GM21737 (cell line): Measurements from ENCODE around the gene ZMIZ1.
A peak's percentile ranks its signal among the peaks of the same experiment; 100 is the strongest.

Experiments
- ATAC-seq: cut with Tn5 transposase; IDR thresholded peaks from one replicate; pipeline ENCODE4 v1.9.1; 2021; ENCODE audit warnings: mild to moderate bottlenecking, moderate library complexity; ENCODE audit not compliant: unreplicated experiment

The ZMIZ1 gene

DNA sequence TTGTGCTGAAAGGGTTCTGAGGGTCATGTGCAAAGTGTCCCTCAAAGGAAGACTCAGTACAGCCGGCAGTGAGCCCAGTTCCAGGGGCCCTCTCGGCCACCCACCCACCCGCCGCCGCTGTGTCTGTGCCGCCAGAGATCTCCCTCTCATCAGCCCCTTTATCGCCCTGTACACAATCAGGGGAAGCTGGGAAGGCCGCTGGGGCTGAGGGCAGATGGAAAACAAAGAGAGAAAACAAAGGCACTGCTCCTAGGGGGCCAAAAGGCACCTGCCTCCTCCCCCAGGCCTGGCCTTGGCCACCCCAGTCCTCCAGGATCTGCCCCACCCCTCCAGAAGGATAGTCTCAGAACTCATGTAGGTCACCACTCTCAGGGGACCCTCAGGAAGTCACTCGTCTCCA lies 67.0 kb downstream of the ZMIZ1 start:
- no peak for ATAC-seq

DNA sequence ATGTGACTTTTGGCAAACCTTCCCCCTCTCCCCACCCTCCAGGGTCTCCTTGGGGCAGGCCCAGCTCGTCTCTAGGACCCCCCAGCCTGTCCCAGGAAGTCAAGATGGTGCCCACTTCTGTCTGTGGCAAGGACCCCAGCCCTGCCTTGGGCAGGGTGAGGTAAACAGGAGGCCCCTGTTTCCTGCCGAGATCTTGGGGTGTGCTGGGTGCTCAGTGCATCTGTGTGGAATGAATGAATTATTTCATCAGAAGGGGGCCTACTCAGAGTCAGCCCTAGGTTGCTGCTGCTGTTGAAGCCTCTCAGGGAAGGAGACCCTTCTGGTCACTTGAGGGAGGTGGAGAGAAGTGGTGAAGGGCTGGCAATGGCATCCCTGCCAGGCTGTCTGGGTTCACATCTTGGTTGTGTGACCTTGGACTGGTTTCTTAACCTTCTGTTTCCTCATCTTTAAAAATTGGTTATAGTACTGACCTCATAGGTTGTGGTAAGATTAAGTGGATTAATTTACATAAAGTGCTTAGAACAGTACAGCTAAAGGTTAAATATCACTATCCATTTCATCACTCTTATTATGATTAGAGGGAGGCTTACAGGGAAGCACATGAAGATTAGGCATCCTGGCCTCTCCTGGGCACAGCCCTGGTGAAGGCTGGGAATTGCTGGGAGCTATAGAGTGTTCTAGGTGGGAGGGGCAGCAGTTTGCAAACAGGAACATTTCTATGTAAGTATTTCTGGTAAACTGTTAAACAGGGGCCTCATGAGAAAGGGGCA lies 67.7 kb downstream of the ZMIZ1 start:
- ATAC-seq = no peak

DNA sequence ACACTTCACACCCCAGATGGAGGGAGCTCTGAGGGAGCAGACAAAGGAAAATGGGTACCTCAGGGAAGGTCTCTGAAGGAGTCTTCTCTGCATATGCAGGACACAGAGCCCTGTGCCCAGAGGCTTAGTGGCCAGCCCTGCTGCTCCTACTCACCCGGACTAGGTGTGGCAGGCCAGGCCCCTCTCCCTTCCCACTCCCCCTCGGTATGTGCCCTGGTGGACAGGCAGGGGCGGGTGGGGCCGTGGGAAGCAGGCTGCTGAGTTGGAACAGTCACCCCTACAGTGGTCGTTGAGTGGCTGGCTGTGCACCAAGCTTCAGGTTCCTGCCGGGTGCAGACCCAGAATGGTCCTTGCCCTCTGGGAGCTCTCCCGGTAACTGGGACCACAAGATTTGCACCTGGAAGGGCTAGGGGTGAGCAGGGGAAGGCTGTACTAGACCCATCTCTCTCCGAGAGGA lies 68.6 kb downstream of the ZMIZ1 start:
- peak; percentile 22 for ATAC-seq

DNA sequence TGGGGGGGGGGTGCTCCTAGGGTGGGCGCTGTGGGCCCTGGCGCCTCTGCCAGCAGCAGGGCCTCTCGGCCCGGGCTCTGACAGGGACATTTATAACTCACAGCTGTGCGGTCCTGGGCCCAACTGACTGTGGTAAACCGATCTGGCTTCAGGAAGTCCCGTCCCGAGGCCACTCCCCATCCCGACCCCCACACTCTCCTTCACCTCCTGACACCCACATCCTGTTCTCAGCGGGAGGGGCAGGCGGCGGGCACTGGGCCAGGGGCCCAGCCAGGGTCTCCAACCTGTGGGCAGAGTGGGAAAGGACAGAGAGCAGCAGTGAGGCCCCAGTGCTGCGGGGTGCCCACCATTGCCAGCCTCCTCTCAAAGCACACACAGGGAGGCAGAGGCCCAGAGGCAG lies 69.1 kb downstream of the ZMIZ1 start:
- ATAC-seq = peak; percentile 77

DNA sequence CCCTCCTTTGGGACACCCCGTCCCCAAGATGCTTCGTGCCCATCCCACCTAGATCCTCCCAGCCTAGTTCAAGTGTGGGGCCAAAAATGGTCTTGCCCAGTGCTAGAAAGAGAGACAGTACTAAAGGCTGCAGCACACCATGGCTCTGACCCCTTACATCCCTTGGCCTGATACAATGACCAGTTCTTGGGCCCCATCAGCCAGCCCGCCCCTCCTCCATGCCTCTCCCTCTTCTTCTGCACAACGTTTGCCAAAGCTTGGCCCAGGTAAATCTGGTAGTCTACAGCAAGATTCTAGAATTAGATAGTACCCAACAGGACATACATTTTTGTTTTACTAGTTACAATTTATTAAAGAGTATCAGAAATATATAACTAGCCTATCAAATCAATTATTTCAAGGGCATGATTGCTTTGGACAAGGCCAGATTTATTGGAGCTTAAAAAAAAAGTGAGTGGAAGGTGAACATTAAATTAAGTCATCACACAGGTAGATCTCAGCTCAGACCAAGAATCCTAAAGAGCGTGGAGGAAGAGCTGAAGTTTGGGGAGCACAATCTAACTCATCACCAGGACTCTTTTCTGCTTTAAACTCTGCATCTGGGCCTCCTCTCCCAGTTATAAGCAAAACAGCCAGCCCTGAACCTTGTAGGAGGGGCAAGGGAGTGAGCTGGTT lies 69.8 kb downstream of the ZMIZ1 start:
- ATAC-seq = no peak

DNA sequence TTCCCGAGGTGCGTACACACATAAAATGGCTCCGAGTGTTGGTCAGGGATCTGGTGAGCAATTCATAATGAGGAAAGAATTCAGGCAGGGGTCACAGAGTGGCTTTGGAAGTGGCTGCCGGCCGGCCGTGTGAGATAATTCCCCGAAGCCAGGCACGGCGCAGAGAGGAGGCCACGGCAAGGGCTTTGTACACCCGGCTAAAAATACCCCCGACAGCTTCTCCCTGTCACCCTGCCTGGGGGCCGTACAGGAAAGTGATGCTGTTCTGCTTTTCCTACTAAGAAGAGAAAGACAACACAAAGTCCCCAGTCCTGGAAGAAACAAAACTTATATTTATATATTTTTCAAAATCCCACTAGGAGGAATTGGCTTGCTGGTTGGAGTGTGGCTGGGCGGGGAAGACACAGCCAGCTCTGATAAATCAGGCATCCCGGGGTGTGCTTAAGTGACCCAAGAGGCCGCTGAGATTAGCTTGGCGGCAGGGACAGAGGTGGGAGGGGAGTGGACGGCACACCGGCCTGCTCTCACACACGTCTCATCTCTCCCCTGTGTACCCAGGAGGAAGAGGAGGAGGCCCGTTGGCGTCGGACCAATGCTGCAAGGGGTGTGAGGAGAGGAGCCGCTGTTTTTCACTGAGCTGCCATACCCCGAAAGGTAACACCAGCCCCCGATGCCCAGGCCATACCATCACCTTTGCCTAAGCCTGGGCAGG lies 70.5 kb downstream of the ZMIZ1 start:
- no peak for ATAC-seq

DNA sequence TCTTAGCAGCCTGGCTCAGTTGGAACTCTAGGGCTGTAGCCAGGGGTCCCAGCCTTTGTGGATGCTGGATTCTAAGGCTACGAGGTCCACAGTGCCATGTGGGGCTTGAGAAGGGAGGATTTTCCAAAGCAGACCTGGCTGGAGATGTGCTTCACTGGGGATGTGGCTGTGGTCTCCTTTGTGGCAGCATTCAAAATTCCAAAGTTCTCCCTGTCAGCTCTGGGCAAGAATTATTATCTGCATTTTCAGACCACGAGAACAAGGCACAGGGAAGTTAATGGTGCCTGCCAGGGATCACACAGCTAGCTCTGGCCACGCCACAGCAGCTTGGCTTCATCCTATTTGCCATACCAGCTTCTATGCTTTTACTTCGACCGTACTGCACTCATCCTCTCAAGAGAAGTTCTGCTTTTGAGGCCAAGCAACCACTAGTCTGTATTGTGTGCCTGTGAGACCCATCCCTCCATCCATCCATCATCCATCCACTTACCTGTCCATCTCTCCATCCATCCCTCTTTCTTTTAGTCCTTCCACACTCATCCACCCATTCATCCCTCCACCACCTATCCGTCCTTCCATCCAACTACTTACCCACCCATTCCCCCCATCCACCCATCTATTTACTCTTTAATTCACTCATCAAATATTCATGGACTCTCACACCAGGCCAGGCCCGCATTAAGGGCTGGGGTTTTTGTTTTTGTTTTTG lies 71.5 kb downstream of the ZMIZ1 start:
- no peak for ATAC-seq

DNA sequence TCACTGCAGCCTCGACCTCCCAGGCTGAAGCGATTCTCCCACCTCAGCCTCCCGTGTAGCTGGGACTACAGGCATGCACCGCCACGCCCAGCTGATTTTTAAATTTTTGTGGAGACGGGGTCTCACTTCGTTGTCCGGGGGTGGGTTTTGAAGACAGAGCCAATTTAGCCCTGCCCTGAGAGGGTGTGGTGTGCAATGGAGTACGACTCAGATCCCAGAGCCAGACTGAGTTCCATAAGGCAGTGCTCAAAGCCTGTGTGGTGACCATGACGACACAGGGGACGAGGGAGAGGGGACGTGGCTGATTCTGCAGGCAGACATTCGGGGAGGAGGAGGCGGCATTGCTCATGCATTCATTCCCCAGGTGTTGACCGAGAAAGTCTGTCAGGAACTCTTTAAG lies 72.1 kb downstream of the ZMIZ1 start:
- ATAC-seq = no peak

DNA sequence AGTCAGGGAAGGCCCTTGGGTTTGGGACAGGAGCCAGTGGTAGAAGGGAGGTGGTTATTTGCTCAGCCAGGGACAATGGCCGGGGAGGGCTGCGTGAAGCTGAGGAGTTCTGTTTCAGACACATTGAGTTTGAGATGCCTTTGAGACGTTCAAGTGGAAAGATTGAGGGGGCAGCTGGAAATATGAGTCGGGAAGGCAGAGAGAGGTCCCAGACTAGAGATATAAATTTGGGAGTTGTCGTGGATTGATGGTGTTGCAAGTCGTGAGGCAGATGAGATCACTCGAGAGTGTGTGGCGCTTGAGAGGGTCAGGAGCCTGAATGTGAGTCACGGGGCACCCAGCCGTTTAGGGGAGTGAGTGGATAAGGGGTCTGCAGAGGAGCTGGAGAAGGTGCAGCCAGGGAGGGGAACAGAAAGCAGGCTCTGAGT lies 73.3 kb downstream of the ZMIZ1 start:
- ATAC-seq = no peak

DNA sequence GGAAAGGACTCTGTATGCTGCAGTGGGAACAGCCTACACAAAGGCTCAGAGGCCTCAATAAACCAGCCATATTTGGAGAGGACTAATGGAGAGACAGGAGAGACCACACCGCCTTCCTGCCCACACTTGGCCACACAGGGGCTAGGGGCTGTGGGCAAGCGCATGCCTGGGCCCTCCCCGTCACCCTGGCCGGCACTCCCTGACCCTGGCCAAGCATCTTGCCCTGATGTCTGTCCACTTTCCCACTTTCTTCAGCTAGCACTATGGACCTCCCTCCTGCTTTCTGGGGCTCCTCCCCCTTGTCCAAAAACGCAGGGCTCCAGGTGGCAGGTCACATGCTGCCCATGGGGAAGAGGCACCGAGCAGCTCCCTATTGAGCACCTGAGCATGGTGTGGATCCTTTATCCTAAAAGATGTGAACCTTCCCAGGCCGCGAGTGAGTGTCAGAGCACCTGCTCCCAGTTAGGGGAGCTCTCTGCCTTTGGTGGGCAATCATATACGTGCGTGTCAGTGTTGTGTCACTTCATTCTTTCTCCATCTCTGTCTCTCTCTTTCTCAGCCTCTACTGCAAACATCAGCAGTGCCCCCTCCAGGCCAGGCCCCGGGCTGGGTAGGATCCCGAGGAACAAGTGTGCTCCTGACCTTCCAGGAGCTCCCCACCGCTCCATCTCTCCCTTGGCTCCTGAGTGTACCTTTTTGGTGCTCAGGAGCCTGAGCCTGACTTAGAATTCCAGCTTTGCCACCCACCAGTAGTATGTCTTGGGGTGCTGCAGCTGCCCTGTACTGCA lies 74.0 kb downstream of the ZMIZ1 start:
- ATAC-seq = no peak

DNA sequence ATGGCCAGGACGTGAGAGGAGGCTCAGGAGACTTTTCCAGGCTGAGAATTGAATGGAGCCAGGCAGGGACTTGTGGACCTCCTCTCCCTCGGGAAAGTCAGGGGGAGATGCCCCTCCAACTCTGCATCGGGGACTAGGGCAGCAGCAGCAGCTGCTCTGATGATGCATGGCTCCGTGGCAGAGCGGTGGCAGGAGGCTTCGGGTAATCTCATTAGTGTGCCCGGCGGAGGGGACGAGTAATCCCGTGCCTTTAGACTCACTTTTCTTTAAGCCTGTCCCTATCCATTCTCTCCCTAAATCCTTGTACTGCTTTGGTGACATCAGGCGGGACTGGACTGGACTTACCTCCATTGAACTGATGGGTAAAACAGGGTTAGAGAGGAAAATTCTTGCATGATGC lies 75.1 kb downstream of the ZMIZ1 start:
- no peak for ATAC-seq

DNA sequence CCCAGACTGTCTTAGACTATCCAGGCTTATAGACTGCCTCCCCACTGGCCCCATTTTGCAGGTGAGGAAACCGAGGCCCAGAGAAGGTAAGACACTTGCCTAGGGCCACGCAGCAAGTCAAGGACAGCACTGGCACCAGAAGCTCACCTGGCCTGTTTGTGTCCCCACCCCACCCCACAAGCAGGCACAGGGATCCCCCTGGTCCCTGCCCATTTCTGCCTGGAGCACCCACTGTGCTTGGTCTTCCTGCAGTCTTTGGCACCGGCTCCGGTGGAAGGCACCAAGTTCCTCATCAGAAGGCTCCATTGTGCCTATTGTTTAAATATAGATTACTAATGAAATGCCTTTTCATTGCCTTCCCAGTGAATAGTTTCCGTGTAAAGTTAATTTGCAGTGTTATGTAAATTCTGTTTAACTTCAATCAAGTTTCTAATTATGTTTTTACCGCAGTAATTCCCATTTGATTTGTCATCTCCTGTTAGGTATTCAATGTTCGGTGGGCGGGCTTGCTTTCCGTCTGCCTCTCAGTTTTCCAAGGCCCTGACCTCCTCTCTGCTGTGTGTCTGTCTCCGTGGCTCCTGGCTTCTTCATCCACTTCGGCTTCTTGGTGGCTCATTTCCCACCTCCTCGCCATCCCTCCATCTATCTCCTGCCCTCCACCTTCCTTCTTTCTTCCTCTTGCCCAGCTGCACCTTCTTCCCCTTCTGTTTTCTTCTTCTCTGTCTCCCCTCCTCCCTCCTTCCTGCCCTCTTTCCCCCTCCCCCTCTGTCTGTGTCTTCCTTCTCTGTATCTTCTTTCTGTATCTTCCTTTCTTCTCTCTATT lies 75.8 kb downstream of the ZMIZ1 start:
- no peak for ATAC-seq

DNA sequence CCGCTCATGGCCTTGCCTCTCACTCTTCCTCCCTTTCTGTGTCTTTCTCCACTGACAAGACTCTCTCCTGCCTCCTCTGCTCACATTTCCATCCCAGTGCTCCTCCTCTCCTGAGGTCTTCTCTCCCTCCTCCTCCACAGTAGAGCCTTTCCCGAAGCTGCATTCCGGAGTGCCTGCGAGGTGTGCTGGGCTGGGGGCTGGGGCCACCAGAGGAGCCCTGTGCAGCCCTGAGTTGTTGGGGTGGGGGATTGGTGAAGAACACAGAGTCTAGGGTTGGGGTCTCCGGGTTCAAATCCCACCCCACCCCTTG lies 76.4 kb downstream of the ZMIZ1 start:
- ATAC-seq = no peak

DNA sequence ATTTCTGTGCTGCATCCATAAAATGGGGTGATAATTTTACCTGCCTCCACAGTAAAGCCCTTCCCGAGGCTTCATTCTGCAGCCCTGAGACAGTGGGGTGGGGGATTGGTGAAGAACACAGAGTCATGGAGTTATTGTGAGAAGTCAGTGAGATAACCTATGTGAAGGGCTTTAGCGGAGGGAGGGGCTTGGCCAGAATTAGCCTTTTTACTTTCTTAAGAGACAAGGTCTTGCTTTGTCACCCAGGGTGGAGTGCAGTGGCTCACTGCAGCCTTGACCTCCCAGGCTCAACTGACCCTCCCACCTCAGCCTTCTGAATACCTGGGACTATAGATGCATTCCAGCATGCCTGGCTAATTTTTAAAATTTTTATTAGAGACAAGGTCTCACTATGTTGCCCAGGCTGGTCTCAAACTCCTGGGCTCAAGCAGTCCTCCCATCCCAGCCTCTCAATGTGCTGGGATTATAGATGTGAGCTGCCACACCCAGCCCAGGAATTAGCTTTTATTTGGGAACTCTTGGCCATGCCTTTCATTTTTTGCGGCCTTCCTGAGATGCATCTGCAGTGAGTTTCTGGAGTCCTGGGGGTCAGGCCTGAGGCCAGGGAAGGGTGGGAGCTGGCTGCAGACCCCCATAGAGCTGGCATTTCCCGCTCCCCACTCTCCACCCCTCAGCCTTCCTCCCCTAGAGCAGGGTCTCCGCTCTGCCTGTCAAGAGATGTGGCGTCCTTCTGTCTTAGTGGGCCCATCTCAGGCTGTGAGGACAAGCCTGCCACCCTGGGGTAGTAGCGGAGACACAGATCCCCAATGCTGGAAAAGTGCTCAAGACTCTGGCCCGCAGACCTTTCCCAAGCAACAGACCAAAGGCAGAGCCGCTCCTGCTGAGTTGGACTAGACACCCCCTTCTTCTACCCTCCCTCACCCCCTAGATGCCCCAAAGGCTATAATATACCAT lies 77.0 kb downstream of the ZMIZ1 start:
- ATAC-seq = no peak

DNA sequence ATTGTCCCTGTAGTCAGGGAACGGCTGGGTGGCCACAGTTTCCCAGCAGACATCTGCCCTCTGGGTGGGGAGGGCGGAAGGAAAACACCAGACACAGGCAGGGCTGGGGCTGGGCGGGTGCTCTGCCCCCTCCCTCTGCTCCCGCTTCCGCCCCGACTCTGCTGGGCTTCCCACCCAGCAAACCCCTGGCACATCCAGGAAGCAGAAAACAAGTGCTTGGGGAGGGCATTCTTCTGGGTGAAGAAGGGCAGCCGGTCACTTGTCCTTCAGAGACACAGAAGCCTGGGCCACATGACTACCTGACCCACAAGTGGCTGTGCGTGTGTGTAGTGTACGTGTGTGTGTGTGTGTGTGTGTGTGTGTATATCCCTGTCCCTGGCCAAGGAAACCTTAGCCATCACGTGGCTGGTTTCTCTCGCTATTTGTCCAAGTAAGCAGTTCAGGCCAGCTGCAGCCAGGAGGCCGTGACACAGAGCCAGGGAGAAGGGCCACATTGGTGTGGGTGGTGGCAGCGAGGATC lies 77.9 kb downstream of the ZMIZ1 start:
- no peak for ATAC-seq

DNA sequence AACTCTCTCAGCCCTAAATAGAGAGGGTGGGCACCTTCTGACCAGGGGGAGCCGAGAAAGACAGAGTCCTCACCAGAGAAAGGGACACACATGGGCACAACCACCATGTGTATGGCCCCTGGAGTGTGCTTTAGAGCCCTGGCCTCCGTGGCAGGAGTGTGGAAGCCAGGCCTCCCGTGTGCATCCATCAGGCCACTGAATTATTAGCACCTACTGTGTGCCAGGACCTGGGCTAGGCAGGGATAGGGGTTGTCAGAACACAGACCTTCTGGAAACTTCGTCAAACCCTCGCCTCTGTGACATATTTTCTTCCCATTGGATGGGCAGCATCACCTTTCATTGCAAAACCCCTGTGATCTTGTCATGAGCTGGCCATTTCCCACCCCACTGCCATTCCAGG lies 78.5 kb downstream of the ZMIZ1 start:
- ATAC-seq = no peak

DNA sequence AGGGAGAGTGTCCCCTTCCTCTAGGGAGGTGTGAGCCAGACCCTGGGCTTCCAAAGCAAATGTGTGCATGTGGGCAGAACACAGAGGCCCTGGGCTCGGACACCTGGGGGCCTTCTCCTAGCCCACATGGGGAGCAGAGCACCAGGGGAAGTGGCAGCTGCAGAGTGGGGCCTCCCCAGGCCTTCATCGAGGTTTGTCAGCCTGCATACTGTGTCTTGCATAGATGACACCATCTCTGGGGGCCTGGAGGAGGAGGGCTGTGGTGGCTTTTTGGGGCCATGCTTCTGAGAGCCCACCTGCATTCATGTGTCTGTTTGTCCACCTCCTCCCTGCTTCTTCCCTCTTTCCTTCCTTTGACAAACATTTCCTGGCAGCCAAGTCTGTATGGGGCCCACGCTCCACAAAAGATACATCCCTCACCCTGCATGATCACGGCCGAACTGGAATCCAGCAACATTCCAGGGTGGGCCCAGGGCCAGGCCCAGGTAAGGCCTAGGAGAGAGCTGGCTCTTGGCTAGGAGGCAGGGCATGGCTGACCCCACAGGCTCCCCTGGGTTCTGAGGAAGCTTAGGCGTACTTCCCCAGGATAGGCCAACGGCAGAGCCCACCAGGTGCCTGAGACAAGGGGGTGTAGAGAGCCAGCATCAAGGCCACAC lies 79.2 kb downstream of the ZMIZ1 start:
- no peak for ATAC-seq
